Type B pancreatic cell (in vitro differentiated cells): ENCODE results near the gene DYRK2. TPM values are rescaled to one million over a fixed set of nuclear protein-coding genes. Genes with fewer than 3 reads are reported as not detected.

ENCODE experiments used
- DNase-seq: peaks from one replicate; pipeline ENCODE4 v3.0.0; 2021; ENCODE audit warnings: mixed read lengths; ENCODE audit not compliant: unreplicated experiment; ENCODE audit errors: extremely low spot score
- H3K27ac Mint-ChIP-seq: 2 replicates; pipeline ENCODE4 v1.8.0; 2021; ENCODE audit warnings: mild to moderate bottlenecking, mixed read lengths
- H3K27me3 Mint-ChIP-seq: 2 replicates; pipeline ENCODE4 v1.8.0; 2021; ENCODE audit warnings: mixed read lengths
- H3K36me3 Mint-ChIP-seq: 2 replicates; pipeline ENCODE4 v1.8.0; 2021; ENCODE audit warnings: mixed read lengths
- H3K4me1 Mint-ChIP-seq: one replicate; pipeline ENCODE4 v1.8.0; 2021; ENCODE audit warnings: mixed read lengths; ENCODE audit not compliant: unreplicated experiment
- H3K4me3 Mint-ChIP-seq: 2 replicates; pipeline ENCODE4 v1.8.0; 2021; ENCODE audit warnings: mild to moderate bottlenecking, mixed read lengths
- H3K9me3 Mint-ChIP-seq: 2 replicates; pipeline ENCODE4 v1.8.0; 2021; ENCODE audit warnings: mixed read lengths
- CTCF ChIP-seq: fragments of 200-600 bp; sonication (generic); conservative IDR thresholded peaks from 2 replicates; pipeline ENCODE4 v1.5.0; 2021; ENCODE audit warnings: antibody characterized with exemption, mild to moderate bottlenecking
- total RNA-seq: library from RNA; stranded (reverse); gene quantifications from 2 replicates; pipeline ENCODE4 v1.2.1, GENCODE V29; 2021; ENCODE audit warnings: low replicate concordance

DYRK2 gene
- total RNA-seq, 1 donor from 2014 or later, result 78.3 TPM

DNA sequence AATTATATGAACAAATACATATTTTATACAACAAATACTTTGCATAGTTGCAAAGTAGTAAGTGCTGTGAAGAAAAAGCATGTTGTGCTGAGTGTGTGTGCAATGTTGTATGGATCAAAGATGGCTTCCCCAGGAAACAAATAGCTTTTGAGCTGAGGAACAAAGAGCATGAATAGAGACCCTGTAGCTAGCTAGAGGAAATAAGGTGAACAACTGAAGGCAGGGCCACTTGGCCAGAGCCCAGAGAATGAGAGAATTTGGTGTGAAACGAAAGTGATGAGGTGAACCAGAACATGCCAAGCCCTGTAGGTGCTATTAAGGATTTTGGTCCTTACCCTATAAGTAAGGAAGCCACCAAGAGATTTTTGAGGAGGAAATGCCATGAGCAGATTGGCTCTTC, 17.1 kb downstream of the DYRK2 start:
- H3K27me3 Mint-ChIP-seq, result no peaks in the 10 kb centered on the region
- H3K36me3 Mint-ChIP-seq, result peaks cover 36% of the 10 kb centered on the region
- no peak overlapping the region for H3K4me3 Mint-ChIP-seq
- H3K27ac Mint-ChIP-seq, result no peak overlapping the region
- peaks cover 47% of the 10 kb centered on the region for H3K4me1 Mint-ChIP-seq
- no peak for TF ChIP-seq CTCF
- no peak for DNase-seq
- peaks cover 4% of the 10 kb centered on the region for H3K9me3 Mint-ChIP-seq

DNA sequence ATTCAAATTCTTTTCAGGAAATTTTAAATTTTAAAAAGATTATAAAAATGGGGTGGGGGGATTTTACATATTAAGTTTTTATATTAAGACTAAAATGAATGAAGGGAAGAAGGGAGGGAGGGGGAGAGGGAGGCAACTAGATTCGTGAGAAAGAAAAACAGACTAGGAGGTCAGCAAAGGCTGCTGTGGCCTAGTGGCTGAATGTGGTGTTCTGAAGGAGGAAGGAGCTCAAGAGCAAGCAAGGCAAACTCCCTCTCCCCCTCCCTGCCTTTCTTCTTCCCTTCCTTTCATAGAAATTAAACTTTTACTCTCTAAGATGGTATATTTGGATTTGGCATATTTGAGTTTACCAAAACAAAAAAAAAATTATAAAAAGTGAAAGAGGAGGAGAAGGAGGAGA, 18.1 kb downstream of the DYRK2 start:
- DNase-seq, result no peak
- H3K27ac Mint-ChIP-seq, result no peak overlapping the region
- H3K27me3 Mint-ChIP-seq, result no peaks in the 10 kb centered on the region
- TF ChIP-seq CTCF, result no peak
- H3K4me1 Mint-ChIP-seq, result peaks cover 38% of the 10 kb centered on the region
- H3K9me3 Mint-ChIP-seq, result peaks cover 4% of the 10 kb centered on the region
- peaks cover 33% of the 10 kb centered on the region for H3K36me3 Mint-ChIP-seq
- no peak overlapping the region for H3K4me3 Mint-ChIP-seq

GRCh38 chr12:67667276-67668073, 18.9 kb downstream of the DYRK2 start:
- Mint-ChIP-seq H3K4me3 (no peak overlapping the region), H3K9me3 (peaks cover 9% of the 10 kb centered on the region), H3K27me3 (no peaks in the 10 kb centered on the region), H3K27ac (no peak overlapping the region), H3K36me3 (peaks cover 33% of the 10 kb centered on the region), H3K4me1 (peaks cover 33% of the 10 kb centered on the region)
- no peak for TF ChIP-seq CTCF
- no peak for DNase-seq

DNA sequence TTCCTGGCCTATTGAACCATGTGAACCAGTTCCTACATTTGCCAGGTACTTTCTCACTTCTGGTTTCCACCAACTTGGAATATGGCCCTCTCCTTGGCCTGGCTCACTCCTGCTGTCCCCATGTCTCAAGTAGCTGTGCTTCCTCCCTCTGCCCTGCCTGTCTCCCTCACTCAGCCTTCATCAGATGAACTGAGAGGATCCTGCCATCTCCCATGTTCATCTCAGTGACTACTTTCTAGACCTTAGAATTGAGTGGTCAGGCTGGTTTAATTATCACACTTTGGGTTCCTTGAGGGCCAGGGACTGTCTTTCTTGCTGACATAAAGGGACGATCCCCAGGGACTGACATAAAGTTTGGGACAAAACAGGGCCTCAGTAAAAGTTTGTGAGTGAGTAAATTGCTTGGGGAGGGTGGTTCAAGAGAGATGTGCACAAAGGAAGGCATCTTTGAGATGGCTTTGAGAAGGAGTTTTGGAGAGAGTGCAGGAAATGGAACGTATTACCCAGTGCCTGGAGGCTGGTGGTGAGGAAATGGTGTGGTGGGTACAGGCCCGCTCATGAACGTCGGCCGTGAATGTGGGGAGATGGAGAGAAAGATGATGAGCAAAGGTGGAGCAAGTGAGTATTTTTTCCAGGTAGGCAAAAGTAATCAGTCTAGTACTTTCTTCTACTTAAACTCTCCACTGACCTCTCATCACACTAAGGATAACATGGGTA, 20.8 kb downstream of the DYRK2 start:
- H3K4me3 Mint-ChIP-seq, result no peak overlapping the region
- peaks cover 42% of the 10 kb centered on the region for H3K36me3 Mint-ChIP-seq
- no peak for TF ChIP-seq CTCF

DNA sequence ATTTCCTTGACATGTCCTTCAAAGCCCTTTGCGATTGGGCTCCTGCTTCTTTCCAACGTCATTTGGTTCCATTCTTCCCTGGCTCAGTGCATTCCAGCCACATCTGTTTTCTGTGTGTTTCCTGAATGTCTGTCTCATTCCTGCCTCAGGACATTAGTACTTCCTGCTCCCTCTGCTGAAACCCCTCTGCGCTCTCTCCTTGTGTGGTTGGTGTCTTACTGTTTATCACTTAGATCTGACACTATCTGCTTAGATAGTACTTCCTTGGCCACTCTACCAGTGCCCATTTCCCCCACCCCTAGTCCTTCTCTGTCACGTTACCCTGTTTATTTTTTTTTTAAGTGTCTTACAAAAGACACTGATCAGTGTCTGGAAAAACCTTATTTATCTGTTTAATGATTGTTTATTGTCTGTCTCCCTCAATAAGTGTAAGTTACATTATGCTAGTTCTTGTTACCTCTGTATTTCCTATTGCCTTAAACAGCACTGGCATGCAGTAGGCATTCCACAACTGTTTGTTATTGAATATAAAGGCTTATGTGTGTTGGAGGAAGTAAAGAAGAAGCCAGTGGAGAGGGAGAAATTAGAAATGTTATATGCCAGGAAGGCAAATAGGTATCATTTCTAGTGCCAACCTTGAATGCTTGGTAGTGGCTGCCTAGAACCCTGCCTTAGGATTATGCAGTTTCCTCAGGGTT, 21.5 kb downstream of the DYRK2 start:
- H3K9me3 Mint-ChIP-seq, result peaks cover 19% of the 10 kb centered on the region
- peaks cover 43% of the 10 kb centered on the region for H3K36me3 Mint-ChIP-seq
- no peaks in the 10 kb centered on the region for H3K27me3 Mint-ChIP-seq
- no peak for TF ChIP-seq CTCF
- H3K27ac Mint-ChIP-seq, result peak overlapping the region; percentile 22
- DNase-seq, result no peak
- H3K4me1 Mint-ChIP-seq, result peaks cover 14% of the 10 kb centered on the region
- no peak overlapping the region for H3K4me3 Mint-ChIP-seq

More for the DNA sequence above, 20.8 kb downstream of the DYRK2 start:
- no peak for DNase-seq
- Mint-ChIP-seq H3K27me3 (no peaks in the 10 kb centered on the region), H3K4me1 (peaks cover 16% of the 10 kb centered on the region), H3K9me3 (peaks cover 18% of the 10 kb centered on the region), H3K27ac (peak overlapping the region; percentile 9)
